NCI-H2196 (cell line): Measurements from ENCODE around the gene DISP3.

Experiments used
- DNase-seq: peaks from one replicate; lab custom pipeline; 2025; ENCODE audit not compliant: unreplicated experiment; lab: John Stamatoyannopoulos, UW

DISP3 gene

DNA sequence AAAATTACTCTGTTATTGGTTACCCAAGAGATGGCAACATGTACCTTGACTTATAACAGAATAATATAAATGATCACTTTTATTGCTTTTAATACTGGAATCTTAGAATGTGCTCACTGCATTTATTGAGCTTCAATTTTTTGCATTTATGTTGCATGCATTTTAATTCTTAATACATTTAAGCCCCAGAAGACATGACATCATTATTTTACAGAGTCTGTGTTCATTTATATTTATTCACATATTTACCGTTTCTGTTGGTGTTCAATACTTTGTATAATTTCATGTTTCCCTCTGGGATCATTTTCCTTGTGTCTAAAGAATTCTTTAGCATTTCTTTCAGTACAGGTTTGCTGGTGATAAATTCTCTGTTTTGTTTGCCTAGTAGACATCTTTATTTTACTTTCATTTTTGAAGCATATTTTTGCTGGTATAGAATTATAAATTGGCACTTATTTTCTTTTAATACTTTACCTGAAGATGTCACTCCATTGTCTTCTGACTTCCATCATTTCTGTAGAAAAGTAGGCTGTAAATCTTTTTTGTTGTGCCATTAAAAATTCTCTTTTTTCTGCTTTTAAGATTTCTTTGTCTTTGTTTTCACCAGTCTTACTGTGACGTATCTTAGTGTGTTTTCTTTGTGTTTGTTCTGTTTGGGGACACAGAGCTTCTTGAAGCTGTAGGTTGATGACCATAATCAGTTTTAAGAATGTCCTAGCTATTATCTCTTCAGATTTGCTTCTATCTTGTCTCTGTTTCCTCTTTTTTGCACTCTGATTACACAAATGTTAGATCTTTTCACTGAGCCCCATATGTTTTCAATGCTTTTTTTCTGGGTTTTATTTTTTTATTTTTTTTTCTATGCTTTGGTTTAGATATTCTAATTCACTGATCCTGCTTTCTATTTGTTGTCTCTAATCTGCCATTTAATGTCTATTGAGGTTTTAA, 26.9 kb downstream of the DISP3 start:
- no peak for DNase-seq

DNA sequence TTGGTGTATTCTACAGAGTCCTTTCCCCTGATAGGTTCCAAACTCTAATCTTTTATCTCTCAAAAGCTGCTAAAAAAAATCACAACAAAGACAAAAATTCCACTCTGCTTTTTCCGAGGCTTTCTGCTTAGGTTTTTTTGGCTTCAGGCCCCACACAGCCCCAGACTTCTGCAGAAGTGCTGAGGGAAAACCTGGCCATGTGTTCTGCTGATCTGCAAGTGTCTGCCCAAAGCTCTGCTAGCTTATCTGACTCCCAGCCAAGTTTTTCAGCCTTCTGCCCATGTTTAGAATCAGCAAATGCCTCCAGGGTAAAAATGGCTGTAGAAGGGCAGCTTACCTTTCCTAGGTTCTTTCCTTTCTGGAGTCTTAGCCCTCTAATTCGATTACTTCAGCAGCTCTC, 28.4 kb downstream of the DISP3 start:
- no peak for DNase-seq

DNA sequence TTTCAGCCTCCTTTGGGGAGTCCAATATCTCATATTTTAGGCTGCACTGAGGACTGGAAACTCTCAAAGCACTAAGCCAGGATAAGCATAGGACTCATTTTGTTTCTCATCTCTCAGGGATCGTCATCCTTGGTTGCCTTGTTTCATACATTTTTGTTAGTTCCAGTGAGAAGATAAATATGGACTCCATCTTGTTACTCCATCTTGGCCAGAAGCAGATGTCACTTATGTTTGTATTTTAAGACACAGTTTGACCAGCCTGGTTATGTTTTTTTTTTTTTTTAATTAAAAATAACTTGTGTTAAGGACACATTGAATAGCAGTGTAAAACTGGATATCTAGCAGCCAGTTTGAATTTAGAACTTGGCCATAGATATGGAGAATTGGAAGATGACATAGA, 34.7 kb downstream of the DISP3 start:
- DNase-seq: no peak

DNA sequence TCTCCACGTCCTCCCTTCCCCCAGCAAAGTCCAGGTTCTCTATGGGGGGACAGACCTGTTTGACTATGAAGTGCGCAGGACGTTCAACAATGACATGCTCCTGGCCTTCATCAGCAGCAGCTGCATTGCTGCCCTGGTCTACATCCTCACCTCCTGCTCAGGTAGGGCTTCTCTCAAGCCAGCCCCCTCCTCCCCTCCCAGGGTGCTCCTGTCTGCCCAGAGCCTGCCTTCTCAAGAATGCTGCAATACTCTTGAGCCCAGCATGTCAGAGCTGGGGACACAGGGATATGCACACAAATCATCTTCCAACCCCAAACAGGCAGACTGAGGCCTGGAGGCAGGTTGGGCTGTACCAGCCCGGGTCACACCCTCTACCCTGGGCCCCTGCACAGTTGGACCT, 35.4 kb downstream of the DISP3 start:
- DNase-seq: no peak

DNA sequence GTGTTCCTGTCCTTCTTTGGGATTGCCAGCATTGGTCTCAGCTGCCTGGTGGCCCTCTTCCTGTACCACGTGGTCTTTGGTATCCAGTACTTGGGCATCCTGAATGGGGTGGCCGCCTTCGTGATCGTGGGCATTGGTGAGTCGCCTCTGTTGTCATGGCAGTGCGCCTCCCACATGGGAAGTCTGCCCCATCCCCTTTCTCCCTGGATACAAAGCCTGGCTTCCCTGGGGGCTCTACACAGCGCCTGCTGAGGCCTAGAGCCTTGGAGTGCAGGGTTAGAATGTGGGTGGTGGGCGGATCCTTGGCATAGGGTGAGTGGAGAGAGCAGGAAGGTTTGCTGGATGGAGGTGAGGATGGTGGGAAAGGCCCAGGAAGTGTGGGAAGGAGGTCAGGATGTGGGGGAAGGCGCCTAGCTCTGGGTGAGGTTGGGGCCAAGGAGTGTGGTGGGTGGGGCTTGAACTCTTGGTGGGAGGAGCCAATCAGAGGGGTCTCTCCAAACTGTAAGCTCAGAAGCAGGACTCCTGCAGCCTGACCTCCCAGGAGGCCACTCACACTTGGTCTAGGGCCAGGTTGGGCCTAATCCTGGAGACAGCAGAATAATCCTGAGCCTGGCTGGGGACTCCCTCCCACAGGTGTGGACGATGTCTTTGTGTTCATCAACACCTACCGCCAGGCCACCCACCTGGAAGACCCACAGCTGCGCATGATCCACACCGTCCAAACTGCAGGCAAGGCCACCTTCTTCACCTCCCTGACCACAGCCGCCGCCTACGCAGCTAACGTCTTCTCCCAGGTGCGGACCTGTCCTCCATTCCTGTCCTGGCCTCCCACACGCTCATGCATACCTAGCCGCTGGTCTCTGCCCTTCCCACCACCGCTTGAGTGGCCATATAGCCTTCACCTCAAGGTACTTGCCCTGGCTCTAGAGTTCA, 36.7 kb downstream of the DISP3 start:
- no peak for DNase-seq

DNA sequence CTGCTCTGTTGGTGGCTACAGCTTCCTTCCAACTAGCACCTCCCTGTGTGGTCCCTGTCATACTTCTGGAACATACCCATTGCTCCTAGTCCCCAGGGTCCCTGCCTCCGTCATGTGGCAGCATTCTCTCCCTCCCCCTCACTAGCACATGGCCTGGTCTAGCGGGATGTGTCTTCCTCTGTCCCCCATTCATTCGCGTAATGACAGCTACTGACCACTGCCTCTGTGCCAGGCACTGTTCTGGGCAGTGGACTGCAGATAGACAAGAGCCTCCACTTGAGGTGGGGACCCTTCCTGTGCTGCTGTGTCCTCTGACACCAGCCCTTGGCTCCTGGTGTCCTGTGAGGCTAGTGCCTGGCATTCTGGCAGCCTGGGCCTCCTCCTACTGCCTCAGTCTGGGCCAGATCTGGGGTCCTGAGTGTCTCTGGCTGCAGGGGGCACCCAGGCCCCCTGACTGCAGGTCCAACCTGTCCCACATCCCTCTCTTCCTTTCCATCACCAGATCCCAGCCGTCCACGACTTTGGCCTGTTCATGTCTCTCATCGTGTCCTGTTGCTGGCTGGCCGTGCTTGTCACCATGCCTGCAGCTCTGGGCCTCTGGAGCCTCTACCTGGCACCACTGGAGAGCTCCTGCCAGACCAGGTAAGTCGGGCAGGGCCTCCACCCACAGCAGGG, 38.1 kb downstream of the DISP3 start:
- DNase-seq: no peak

DNA sequence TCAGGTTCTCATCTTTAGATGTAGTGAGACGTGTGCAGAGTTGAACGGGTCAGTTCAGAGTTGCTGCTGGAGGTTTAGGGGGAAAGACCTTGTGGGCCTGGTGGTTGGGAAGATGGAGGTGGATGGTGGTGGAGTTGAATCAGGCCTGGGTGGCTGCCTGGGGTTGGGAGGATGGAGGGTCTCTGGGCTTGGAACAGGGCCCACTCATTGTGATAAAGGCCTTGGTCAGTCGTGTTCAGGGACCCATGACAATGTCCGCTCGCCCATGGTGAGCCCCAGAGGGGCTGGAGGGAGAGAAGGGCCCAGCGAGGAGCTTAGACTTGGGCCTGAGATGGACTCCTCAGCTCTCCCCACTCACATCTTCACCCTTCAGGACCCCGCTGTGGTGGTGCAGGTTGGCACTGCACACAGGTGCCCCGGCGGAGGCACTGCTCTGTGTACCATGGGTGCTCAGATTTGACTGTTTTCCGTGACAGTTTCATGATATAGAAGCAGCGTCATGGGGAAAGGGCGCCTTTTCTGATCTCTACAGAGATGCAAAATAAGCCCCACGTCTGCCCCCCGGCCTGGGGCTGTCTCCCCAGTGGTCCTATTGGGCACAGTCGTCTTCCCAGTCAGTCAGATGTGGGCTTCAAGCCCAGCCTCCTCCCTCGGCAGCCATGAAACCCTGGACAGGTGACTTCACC, 39.2 kb downstream of the DISP3 start:
- no peak for DNase-seq

DNA sequence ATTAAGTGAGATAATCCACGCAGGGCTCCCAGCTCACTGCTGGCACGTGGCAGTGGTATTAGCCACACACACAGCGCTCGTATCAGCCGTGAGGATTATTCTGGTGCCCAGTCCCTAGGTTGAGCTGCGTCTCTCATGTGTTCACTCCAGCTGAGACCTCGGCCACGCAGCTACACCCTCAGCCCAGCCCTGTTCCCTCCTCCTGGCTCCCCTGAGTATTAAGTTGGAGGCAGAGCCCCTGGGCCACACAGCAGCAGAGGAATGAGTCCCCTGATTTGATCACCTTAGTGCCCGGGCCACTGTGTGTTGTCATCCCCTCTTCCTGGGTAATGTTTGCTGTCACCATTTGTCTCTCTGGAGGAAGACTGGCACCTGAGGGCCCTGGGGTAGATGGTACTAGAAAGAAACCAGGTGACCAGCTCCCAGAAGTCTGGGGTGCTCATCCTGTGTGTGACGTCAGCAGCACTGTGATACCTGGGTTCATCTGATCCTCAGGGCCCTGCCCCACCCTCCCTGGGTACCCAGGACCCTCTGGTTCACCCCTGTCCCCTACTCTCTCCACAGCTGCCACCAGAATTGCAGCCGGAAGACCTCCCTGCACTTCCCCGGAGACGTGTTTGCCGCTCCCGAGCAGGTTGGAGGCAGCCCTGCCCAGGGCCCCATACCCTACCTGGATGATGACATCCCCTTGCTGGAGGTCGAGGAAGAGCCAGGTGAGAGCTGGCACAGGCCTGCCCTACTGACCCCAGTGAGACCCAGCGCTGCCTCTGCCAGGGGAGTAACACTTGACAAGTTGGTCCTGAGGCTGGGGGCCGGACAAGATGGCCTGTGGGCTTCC, 40.1 kb downstream of the DISP3 start:
- DNase-seq: no peak

DNA sequence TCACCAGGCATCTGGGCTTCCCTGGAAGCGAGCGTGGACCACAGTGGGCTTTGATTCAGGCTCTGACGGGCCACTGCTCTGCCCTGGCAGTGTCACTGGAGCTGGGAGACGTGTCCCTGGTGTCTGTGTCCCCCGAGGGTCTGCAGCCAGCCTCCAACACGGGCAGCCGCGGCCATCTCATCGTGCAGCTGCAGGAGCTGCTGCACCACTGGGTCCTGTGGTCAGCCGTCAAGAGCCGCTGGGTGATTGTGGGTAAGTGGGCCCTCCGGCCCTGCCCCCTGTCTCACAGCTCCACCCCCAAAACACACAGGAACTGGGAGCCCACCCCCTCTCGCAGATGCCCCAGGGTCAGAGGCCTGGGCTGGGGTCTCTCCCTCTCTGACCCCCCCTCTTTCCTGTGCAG, 40.7 kb downstream of the DISP3 start:
- no peak for DNase-seq

DNA sequence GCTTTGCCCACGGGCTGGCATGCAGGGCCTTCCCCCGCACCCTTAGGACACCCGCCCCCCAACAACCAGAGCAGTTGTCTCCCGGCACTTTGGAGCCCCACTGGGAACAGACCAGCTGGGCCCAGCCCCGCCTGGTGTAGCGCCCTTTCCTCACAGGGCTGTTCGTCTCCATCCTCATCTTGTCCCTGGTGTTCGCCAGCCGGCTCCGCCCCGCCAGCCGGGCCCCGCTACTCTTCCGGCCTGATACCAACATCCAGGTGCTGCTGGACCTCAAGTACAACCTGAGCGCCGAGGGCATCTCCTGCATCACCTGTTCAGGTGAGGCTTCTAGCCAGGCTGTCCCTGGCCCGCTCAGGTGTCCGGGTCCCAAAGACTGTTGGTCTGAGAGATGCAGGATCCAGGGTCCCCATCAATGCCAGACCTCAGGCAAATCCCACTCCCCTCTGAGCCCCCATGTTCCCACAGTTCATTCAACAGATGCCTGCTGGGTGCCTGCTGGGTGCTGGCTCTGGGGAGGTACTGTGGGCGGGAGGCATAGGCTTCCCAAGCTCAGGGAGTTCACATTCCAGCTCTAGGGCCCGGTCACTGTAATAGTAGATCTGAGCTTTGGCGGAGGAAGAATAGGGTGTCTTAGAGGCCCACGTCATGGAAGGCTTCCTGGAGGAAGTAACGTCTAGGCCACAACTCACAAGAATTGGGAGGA, 41.7 kb downstream of the DISP3 start:
- no peak for DNase-seq

DNA sequence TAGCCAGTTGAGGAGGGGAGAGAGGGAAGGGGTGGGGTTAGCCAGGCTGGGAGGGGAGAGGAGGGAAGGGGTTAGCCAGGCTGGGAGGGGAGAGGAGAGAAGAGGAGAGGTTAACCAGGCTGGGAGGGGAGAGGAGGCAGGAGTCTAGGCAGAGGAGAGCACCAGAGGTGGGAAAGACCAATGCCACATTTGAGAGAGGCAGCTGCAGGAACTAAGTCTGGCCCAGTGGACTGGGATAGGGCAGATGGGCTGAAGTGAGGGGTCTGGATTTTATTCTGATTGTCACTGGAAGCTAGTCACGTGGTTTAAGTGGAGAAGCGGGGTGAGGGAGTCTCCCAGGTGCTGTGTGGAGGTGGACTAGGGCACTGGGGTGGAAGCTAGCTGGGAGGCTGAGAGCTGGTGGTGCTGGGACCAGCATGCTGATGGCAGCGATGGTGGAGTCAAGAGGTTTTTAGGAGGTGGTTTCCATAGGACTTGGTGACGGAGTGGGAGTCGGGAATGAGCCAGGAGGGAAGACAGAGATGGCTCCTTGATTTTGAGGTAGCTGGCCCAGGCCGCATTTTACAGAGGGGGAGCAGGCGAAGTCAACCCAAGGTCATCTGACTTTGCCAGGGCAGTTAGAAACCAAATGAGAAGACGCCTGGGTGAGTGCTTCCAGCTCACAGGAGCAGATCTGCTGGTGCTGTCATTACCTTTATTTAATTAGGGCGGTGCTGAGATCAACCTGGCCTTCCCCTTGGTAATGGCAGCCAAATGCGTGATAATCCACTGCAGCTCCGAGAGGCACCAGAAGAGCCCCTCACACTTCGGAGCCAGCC, 42.8 kb downstream of the DISP3 start:
- no peak for DNase-seq

DNA sequence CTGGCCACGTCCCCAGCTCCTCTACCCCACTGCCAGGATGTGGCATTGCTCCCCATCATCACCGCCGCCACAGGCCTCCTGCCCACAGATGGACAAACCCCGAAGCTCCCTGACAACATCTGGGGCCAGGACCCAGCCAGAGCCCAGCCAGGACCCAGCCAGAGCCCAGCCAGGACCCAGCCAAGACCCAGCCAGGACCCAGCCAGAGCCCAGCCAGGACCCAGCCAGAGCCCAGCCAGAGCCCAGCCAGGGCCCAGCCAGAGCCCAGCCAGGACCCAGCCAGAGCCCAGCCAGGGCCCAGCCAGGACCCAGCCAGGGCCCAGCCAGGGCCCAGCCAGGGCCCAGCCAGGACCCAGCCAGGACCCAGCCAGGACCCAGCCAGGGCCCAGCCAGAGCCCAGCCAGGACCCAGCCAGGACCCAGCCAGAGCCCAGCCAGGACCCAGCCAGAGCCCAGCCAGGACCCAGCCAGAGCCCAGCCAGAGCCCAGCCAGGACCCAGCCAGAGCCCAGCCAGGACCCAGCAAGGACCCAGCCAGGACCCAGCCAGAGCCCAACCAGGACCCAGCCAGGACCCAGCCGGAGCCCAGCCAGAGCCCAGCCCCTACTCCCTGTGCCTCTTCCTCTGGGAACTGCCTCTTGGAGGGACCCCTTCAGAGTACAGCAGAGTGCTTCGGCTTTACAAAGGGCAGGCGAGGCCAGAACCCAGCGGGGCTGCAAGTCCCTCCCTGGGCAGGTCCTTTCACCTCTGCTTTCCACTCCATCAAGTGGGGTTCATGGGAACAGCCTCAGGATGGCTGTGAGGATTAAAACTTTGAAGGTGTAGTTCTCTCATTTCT, 43.7 kb downstream of the DISP3 start:
- DNase-seq: no peak

DNA sequence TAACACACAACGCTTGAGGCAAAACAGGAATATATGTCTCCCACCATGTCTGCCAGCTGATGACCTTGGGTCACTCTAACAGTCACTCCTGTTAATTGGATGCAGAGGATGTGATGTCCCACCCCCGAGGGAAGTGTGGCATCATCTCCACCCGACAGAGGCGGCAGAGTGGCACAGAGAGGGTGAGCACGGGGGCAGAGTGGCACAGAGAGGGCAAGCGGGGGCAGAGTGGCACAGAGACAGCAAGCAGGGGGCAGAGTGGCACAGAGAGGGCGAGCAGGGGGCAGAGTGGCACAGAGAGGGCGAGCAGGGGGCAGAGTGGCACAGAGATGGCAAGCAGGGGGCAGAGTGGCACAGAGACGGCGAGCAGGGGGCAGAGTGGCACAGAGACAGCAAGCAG, 44.3 kb downstream of the DISP3 start:
- DNase-seq: no peak

DNA sequence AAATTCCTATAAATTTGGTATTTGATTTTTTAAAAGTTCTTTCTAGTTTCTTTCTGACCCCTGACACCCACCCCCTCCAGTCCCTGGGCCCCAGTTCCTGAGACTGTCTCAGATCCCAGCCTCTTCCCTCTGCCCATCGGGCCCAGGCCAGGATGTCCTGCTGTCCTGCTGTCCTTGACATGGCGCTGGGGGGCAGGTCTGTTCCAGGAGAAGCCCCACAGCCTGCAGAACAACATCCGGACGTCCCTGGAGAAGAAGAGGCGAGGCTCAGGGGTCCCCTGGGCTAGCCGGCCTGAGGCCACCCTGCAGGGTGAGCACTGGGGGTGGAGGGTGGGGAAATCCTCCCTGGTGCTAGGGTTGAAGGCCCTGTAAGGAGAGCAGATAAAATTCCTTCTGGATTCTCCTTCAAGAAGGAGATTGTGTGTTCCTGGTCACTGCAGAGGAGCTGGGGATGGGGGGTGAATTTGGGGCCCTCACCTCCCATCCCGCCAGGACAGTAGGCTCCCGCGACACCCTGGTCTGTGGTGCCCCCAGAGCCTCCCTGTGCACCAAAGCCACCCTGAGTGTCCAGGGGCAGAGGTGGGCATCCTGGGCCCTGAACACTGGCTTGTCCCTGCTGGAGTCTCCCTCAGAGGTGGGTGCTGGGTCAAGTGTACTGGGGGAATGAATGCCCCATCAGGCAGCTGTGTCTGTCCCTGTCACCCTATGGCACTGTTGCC, 45.0 kb downstream of the DISP3 start:
- no peak for DNase-seq

DNA sequence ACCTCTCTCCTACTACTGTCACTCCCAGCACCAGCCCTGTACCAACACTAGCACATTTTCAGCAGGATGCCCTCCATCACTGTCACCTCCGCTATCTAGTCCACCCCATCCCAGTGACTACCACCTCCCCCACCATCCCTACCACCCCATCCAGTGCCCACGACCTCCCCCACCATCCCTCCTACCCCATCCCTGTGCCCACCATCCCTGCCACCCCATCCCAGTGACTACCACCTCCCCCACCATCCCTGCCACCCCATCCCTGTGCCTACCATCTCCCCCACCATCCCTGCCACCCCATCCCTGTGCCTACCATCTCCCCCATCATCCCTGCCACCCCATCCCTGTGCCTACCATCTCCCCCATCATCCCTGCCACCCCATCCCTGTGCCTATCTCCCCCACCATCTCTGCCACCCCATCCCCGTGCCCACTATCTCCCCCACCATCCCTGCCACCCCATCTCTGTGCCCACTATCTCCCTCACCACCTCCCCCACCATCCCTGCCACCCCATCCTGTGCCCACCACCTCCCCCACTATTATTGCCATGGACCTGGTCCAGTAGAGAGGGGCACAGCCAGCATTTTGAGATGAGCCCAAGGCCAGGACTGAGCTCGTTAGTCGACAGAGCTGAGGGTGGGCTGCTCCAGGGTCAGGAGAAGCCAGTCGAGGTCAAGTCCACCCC, 45.7 kb downstream of the DISP3 start:
- DNase-seq: no peak

DNA sequence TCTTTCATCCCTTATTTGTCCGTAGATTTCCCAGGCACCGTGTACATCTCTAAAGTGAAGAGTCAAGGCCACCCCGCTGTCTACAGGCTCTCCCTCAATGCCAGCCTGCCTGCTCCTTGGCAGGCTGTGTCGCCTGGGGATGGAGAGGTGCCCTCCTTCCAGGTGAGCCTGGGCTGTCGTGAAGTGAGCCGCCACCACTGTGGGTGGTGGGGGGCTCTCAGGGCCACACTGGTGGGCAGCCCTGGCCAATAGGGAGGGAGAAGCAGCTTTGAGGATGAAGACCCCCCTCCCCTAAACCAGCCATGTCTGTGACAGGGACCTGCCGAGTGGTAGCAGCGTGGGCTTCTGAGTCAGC, 46.2 kb downstream of the DISP3 start:
- DNase-seq: no peak
